PC-3 (cell line): ENCODE results near the gene C12orf76. TPM values are rescaled to one million over a fixed set of nuclear protein-coding genes. Genes with fewer than 3 reads are reported as not detected.

ENCODE experiments used
- ATAC-seq: fragments of 200-7000 bp; cut with Tn5 transposase; 2 replicates; pipeline ENCODE4 v1.9.1; 2020; ENCODE audit warnings: mild to moderate bottlenecking, moderate library complexity
- BruUV-seq: library from RNA; stranded (reverse); fragments of 400-500 nt; replicated peaks from 2 replicates; lab custom pipeline; 2021; lab: Mats Ljungman, UMichigan
- CTCF ChIA-PET: fragments of 300-600 bp; sonication (Branson Sonifier 250); formaldehyde crosslinking; loops from one replicate; lab custom pipeline; 2022; ENCODE audit warnings: antibody characterized with exemption; lab: Charles Lee
- POLR2A ChIA-PET: fragments of 300-600 bp; sonication (Branson Sonifier 250); formaldehyde crosslinking; loops from one replicate; lab custom pipeline; 2022; ENCODE audit warnings: antibody characterized with exemption; ENCODE audit not compliant: unreplicated experiment; lab: Charles Lee
- DNase-seq: peaks from one replicate; pipeline ENCODE4 v3.0.0-alpha.2; 2015
- H2AFZ ChIP-seq: fragments of 300-600 bp; sonication (generic); 2 replicates; pipeline ENCODE4 v1.6.0; 2016; ENCODE audit warnings: antibody characterized with exemption, low read length
- H3F3A ChIP-seq: fragments of 300-600 bp; sonication (generic); one replicate; pipeline ENCODE4 v1.6.0; 2017; ENCODE audit warnings: antibody characterized with exemption, low read length, control low read depth, mild to moderate bottlenecking; ENCODE audit not compliant: unreplicated experiment
- H3K27ac ChIP-seq: fragments of 300-600 bp; sonication (generic); 2 replicates; pipeline ENCODE4 v1.5.1; 2016; ENCODE audit warnings: mild to moderate bottlenecking, low read length
- H3K27me3 ChIP-seq: fragments of 300-600 bp; sonication (generic); 2 replicates; pipeline ENCODE4 v1.6.1; 2016; ENCODE audit warnings: low read length, mixed read lengths
- H3K36me3 ChIP-seq: fragments of 300-600 bp; sonication (generic); 2 replicates; pipeline ENCODE4 v1.6.1; 2016; ENCODE audit warnings: low read depth, mixed run types, low read length, mixed read lengths
- H3K4me1 ChIP-seq: fragments of 300-600 bp; sonication (generic); 2 replicates; pipeline ENCODE4 v1.5.1; 2016; ENCODE audit warnings: low read length; ENCODE audit not compliant: insufficient read depth
- H3K4me2 ChIP-seq: fragments of 300-600 bp; sonication (generic); 2 replicates; pipeline ENCODE4 v1.6.0; 2016; ENCODE audit warnings: low read length
- H3K4me3 ChIP-seq: fragments of 300-600 bp; sonication (generic); 2 replicates; pipeline ENCODE4 v1.5.1; 2016; ENCODE audit warnings: mild to moderate bottlenecking, low read length, mixed read lengths
- H3K79me2 ChIP-seq: fragments of 300-600 bp; sonication (generic); 2 replicates; pipeline ENCODE4 v1.6.1; 2017; ENCODE audit warnings: low read length, mixed read lengths
- H3K9ac ChIP-seq: fragments of 300-600 bp; sonication (generic); 2 replicates; pipeline ENCODE4 v1.6.0; 2016; ENCODE audit warnings: mild to moderate bottlenecking, low read length
- H3K9me2 ChIP-seq: fragments of 300-600 bp; sonication (generic); replicated peaks from 2 replicates; pipeline ENCODE4 v1.6.1; 2016; ENCODE audit warnings: mixed run types, low read length, mixed read lengths
- H3K9me3 ChIP-seq: fragments of 300-600 bp; sonication (generic); 2 replicates; pipeline ENCODE4 v1.6.1; 2016; ENCODE audit warnings: low read length, mixed read lengths
- H4K20me1 ChIP-seq: fragments of 300-600 bp; sonication (generic); 2 replicates; pipeline ENCODE4 v1.6.1; 2016; ENCODE audit warnings: low read length, mixed read lengths
- EZH2 ChIP-seq: fragments of 300-600 bp; sonication (generic); IDR thresholded peaks from one replicate; pipeline ENCODE4 v1.6.1; 2017; ENCODE audit warnings: antibody characterized with exemption, mild to moderate bottlenecking, low read length; ENCODE audit not compliant: unreplicated experiment
- EZH2phosphoT487 ChIP-seq: fragments of 300-600 bp; sonication (generic); IDR thresholded peaks from 2 replicates; pipeline ENCODE4 v1.6.1; 2018; ENCODE audit warnings: mild to moderate bottlenecking, antibody characterized with exemption, low read length, borderline replicate concordance
- intact Hi-C: fragments of 100-400 bp; cut with micrococcal nuclease; formaldehyde crosslinking; loops from 2 replicates; pipeline ENCODE4 v1.9.0; 2023
- total RNA-seq: library from RNA; depleted of rRNA; stranded (reverse); fragments of >200 nt; gene quantifications from 2 replicates; pipeline ENCODE4 v1.2.3, GENCODE V29; 2014
- TF ChIP-seq, protein P1 (sequence below): fragments of 300-600 bp; sonication (generic); conservative IDR thresholded peaks from 2 replicates; pipeline ENCODE4 v1.5.1; 2017; ENCODE audit warnings: antibody characterized with exemption, low read depth, mild to moderate bottlenecking, low read length

Gene C12orf76
- total RNA-seq, 1 experiment from 2014 or later: 6.7 TPM

DNA sequence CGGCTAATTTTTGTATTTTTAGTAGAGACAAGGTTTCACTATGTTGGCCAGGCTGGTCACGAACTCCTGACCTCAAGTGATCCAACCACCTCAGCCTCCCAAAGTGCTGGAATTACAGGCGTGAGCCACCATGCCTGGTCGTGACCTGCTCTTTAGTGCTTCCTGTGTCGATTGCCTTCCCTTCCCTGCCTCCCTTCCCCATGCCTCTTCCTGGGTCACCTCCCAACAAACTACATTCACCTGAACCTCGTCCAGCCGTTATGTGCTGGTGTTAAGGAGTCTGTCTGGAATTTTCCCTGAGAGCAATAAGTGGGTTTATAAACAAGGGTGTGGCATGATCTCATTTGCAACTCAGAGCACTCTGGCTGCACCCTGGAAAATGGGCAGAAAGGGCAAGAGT lies 32.1 kb upstream of the C12orf76 start:
- Histone ChIP-seq H3K36me3 (no peaks in the 10 kb centered on the region), H3K9me3 (no peaks in the 10 kb centered on the region), H3K4me1 (no peaks in the 10 kb centered on the region), H3K9me2 (no peaks in the 10 kb centered on the region), H4K20me1 (no peaks in the 10 kb centered on the region), H2AFZ (0 out of 2 replicates have a peak overlapping the region, but pooled peaks have one; percentile 41), H3K4me2 (no peak overlapping the region), H3K27me3 (no peaks in the 10 kb centered on the region), H3K27ac (no peak overlapping the region), H3F3A (no peaks in the 10 kb centered on the region), H3K79me2 (no peaks in the 10 kb centered on the region), H3K9ac (no peak overlapping the region), H3K4me3 (no peak overlapping the region)
- BruUV-seq: no TSS peak
- TF ChIP-seq EZH2phosphoT487: no peak
- TF ChIP-seq, protein P1, sequence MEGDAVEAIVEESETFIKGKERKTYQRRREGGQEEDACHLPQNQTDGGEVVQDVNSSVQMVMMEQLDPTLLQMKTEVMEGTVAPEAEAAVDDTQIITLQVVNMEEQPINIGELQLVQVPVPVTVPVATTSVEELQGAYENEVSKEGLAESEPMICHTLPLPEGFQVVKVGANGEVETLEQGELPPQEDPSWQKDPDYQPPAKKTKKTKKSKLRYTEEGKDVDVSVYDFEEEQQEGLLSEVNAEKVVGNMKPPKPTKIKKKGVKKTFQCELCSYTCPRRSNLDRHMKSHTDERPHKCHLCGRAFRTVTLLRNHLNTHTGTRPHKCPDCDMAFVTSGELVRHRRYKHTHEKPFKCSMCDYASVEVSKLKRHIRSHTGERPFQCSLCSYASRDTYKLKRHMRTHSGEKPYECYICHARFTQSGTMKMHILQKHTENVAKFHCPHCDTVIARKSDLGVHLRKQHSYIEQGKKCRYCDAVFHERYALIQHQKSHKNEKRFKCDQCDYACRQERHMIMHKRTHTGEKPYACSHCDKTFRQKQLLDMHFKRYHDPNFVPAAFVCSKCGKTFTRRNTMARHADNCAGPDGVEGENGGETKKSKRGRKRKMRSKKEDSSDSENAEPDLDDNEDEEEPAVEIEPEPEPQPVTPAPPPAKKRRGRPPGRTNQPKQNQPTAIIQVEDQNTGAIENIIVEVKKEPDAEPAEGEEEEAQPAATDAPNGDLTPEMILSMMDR: no peak
- TF ChIP-seq EZH2: no peak
- ChIA-PET POLR2A (no interaction called here), CTCF (no interaction called here)
- intact Hi-C loops: no loop called here
- DNase-seq (no peak), ATAC-seq (no peak)

DNA sequence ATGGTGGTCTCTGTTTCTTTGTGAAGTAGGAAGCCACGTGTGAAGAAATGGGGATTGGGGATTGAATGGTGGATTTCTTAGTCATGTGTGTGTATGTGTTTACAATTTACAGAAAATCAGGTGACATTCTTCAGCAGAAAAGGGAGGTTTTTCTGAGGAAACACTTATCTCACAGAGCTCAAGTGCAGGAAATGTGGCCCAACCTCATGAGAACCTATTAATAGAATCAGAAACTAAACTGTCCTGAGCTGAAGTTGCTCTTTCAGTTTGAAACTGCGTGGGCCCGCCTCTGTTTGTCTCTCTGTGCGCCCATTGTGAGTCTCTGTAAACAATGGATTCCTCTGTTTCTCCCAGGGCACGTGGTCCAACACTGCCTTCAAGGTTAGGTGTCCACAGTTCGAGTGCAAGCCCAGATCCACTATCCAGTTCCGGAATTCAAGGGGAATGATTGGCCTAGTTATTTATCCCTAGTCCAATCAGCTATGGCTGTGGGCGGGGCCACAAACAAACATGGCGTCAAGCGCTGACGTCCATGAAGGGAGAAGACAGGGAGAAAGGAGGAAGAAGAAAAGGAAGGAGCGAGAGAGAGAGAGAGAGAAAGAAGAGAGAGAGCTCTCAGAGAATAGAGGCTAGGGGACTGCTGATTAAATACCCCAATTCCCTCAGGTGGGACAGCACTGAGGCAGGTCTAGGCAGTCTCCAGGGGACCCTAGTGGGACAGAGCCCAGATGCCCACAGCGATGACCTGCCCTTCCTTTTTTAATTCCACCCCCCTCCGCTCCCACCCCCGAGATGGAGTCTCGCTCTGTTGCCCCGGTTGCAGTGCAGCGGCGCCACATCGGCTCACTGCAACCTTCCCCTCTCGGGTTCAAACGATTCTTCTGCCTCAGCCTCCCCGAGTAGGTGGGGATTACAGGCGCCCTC lies 31.4 kb upstream of the C12orf76 start:
- intact Hi-C loops: no loop called here
- no peaks in the 10 kb centered on the region for H3K79me2 ChIP-seq
- no peak overlapping the region for H2AFZ ChIP-seq
- DNase-seq (no peak), ATAC-seq (no peak)
- no peaks in the 10 kb centered on the region for H3K27me3 ChIP-seq
- no peaks in the 10 kb centered on the region for H3F3A ChIP-seq
- TF ChIP-seq, protein P1: no peak
- no peak for TF ChIP-seq EZH2phosphoT487
- no peak for TF ChIP-seq EZH2
- H3K9ac ChIP-seq: no peak overlapping the region
- H3K4me3 ChIP-seq: no peak overlapping the region
- BruUV-seq: no TSS peak
- ChIA-PET CTCF (no interaction called here), POLR2A (no interaction called here)
- H4K20me1 ChIP-seq: no peaks in the 10 kb centered on the region
- H3K9me2 ChIP-seq: no peaks in the 10 kb centered on the region
- H3K4me1 ChIP-seq: no peaks in the 10 kb centered on the region
- no peaks in the 10 kb centered on the region for H3K36me3 ChIP-seq
- H3K4me2 ChIP-seq: no peak overlapping the region
- no peaks in the 10 kb centered on the region for H3K9me3 ChIP-seq
- H3K27ac ChIP-seq: no peak overlapping the region

DNA sequence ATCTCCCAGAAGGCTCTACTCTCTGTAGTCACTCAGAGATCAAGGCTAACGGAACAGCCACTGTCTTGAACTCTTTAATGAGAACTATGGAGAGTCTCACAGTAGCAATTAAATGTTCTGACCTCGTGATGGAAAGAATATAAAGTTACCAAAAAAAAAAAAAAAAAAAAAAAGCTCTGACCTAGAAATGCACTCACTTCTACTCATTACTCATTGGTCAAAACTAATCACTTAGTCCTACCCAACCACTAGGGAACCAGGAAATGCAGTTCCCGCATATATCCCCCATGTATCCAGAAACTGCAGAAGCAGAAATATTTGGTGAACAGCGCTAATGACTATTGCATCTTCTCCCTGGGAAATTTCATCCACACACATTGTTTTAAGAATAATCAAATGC lies 29.5 kb upstream of the C12orf76 start:
- CTCF ChIA-PET: interaction anchor here (0.6 kb wide), 1 partner anchor 45 kb away, joined by 10 read pairs; no protein-coding TSS in a partner anchor

More for the DNA sequence above, 29.5 kb upstream of the C12orf76 start:
- Histone ChIP-seq H3K36me3 (no peaks in the 10 kb centered on the region), H3K9me3 (no peaks in the 10 kb centered on the region), H3K27ac (no peak overlapping the region), H3K4me2 (no peak overlapping the region), H2AFZ (no peak overlapping the region), H3F3A (no peaks in the 10 kb centered on the region), H3K9me2 (no peaks in the 10 kb centered on the region), H3K4me3 (no peak overlapping the region), H3K4me1 (peaks cover 10% of the 10 kb centered on the region), H3K27me3 (no peaks in the 10 kb centered on the region), H4K20me1 (no peaks in the 10 kb centered on the region), H3K79me2 (no peaks in the 10 kb centered on the region), H3K9ac (no peak overlapping the region)
- intact Hi-C loops: no loop called here
- POLR2A ChIA-PET: no interaction called here
- no peak for DNase-seq
- BruUV-seq: no TSS peak
- TF ChIP-seq EZH2phosphoT487 (no peak), EZH2 (no peak)
- TF ChIP-seq, protein P1: no peak
- no peak for ATAC-seq
